ENCODE measurements around the gene ATP5IF1.

ATP5IF1 gene

GRCh38 chr1:28257736-28258135, 21.8 kb downstream of the ATP5IF1 start:
- no peak for DNase-seq (ENCODE audit: low read depth)
- no peak overlapping the region for H3K4me3 ChIP-seq (replicated peaks; ENCODE audit: low read depth, low read length)
- TF ChIP-seq CTCF (IDR thresholded peaks at IDR 0.05; ENCODE audit: low read length, missing control alignments) = no peak

- peak; percentile 13 for DNase-seq (ENCODE audit: low read depth)
Measured at GRCh38 chr1:28258628-28259251, 22.8 kb downstream of the ATP5IF1 start.

GRCh38 chr1:28259252-28259933, 23.5 kb downstream of the ATP5IF1 start, which contains the start of gene SESN2:
SESN2 (plus strand) TSS chr1:28259518; CDS start chr1:28259848, 330 bp downstream.
- no peak for TF ChIP-seq CTCF (IDR thresholded peaks at IDR 0.05; ENCODE audit: low read length, missing control alignments)
- DNase-seq (ENCODE audit: low read depth) = peak; percentile 98
- peak within 1 kb of the TSS; percentile 95 for H3K4me3 ChIP-seq (replicated peaks; ENCODE audit: low read depth, low read length)

More at GRCh38 chr1:28258628-28259251, 22.8 kb downstream of the ATP5IF1 start:
- no peak for TF ChIP-seq CTCF (IDR thresholded peaks at IDR 0.05; ENCODE audit: low read length, missing control alignments)
- peak overlapping the region; percentile 19 for H3K4me3 ChIP-seq (replicated peaks; ENCODE audit: low read depth, low read length)

- peak; percentile 95 for DNase-seq (ENCODE audit: low read depth)
- no peak for TF ChIP-seq CTCF (IDR thresholded peaks at IDR 0.05; ENCODE audit: low read length, missing control alignments)
- H3K4me3 ChIP-seq (replicated peaks; ENCODE audit: low read depth, low read length) = peak overlapping the region; percentile 95
Measured at GRCh38 chr1:28259934-28260802, 24.2 kb downstream of the ATP5IF1 start.

GRCh38 chr1:28260803-28261174, 24.9 kb downstream of the ATP5IF1 start:
- DNase-seq (ENCODE audit: low read depth) = no peak
- no peak for TF ChIP-seq CTCF (IDR thresholded peaks at IDR 0.05; ENCODE audit: low read length, missing control alignments)
- peak overlapping the region; percentile 95 for H3K4me3 ChIP-seq (replicated peaks; ENCODE audit: low read depth, low read length)

- no peak for DNase-seq (ENCODE audit: low read depth)
- H3K4me3 ChIP-seq (replicated peaks; ENCODE audit: low read depth, low read length) = no peak overlapping the region
- no peak for TF ChIP-seq CTCF (IDR thresholded peaks at IDR 0.05; ENCODE audit: low read length, missing control alignments)
Measured at GRCh38 chr1:28264897-28265296, 29.0 kb downstream of the ATP5IF1 start.
